22Rv1 (cell line): ENCODE results near the gene KRTAP1-5.

Source experiments
- CTCF ChIP-seq: fragments of 450-650 bp; IDR thresholded peaks from 2 replicates; pipeline ENCODE4 v1.5.1; 2017; ENCODE audit warnings: mild to moderate bottlenecking
- ZFX ChIP-seq: fragments of 450-650 bp; IDR thresholded peaks from 2 replicates; pipeline ENCODE4 v1.6.1; 2017; ENCODE audit warnings: antibody characterized with exemption, borderline replicate concordance

DNA sequence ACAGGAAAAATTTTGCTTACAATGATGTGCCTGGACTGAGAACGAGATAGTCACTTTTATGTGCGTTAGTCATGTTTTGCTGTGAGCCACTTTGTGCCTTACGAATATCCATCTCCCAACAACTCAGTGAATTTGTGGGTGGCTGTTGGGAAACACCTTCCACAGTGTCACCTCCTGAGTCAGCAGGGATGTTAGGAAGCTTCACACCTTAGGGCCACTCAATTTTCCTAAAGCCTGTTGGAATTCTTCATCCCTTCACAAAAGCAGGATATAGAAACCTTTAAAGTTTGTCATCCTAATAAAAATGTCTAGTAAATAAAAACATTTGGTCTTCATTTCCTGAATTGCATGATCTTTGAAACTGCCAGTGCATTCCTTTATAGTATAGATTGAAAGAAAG lies 13.8 kb downstream of the KRTAP1-5 start:
- TF ChIP-seq CTCF (no peak), ZFX (no peak)
